HepG2 (cell line): ENCODE results near the gene C2orf78. TPM values are rescaled to one million over a fixed set of nuclear protein-coding genes. Genes with fewer than 3 reads are reported as not detected.

Source experiments
- ATAC-seq: fragments of 200-7000 bp; cut with Tn5 transposase; 3 replicates; pipeline ENCODE4 v1.9.1; 2020; ENCODE audit warnings: mild to moderate bottlenecking, moderate library complexity
- BruUV-seq: library from RNA; stranded (reverse); fragments of 400-500 nt; replicated peaks from 2 replicates; lab custom pipeline; 2021; lab: Mats Ljungman, UMichigan
- CTCF ChIA-PET: fragments of 300-600 bp; formaldehyde crosslinking; extraction: SDS; loops from one replicate; lab custom pipeline; 2021; ENCODE audit warnings: low total read pairs, inconsistent platforms, low intra/inter-chr PET ratio; lab: Yijun Ruan, JAX
- POLR2A ChIA-PET: fragments of 350-600 bp; sonication (Branson Sonifier 250); formaldehyde crosslinking; loops from one replicate; lab custom pipeline; 2020; ENCODE audit warnings: antibody characterized with exemption, inconsistent platforms; lab: Yijun Ruan, JAX
- DNase-seq: peaks from one replicate; pipeline ENCODE4 v3.0.0-alpha.2; 2015; ENCODE audit warnings: low spot score
- FAIRE-seq: peaks from 3 replicates; lab custom pipeline; 2011; peaks lifted over from hg19 to GRCh38; lab: Jason Lieb, UNC
- H2AFZ ChIP-seq: one replicate; pipeline ENCODE4 v1.6.1; 2011; ENCODE audit warnings: low read length, inconsistent platforms
- H3K27ac ChIP-seq: fragments of 300-600 bp; 3 replicates; pipeline ENCODE4 v1.8.0; 2011; ENCODE audit warnings: mixed run types, mild to moderate bottlenecking, mixed read lengths, low read length, inconsistent platforms; ENCODE audit not compliant: insufficient read depth; ENCODE audit errors: extremely low read length
- H3K27me3 ChIP-seq, 2 experiments: fragments of 200-600 bp in 1 of 2; 2 replicates in 1 of 2; 3 replicates in 1 of 2; pipeline versions ENCODE4 v1.6.0 to v1.8.0; 2011; ENCODE audit warnings: low read length in 2 of 2, mild to moderate bottlenecking in 2 of 2, moderate library complexity in 2 of 2, inconsistent platforms in 1 of 2; ENCODE audit not compliant: insufficient read depth in 2 of 2, control insufficient read depth in 1 of 2
- H3K36me3 ChIP-seq, 2 experiments: fragments of 200-600 bp in 1 of 2; replicated peaks in 1 of 2; 2 replicates in 1 of 2; 3 replicates in 1 of 2; pipeline versions ENCODE4 v1.5.1 to v1.8.0; 2011; ENCODE audit warnings: low read length in 2 of 2, inconsistent platforms in 1 of 2; ENCODE audit not compliant: insufficient read depth in 2 of 2, control insufficient read depth in 1 of 2
- H3K4me1 ChIP-seq: 2 replicates; pipeline ENCODE4 v1.5.1; 2012; ENCODE audit warnings: low read length, inconsistent platforms; ENCODE audit not compliant: insufficient read depth
- H3K4me2 ChIP-seq: 2 replicates; pipeline ENCODE4 v1.6.0; 2011; ENCODE audit warnings: low read depth, low read length, inconsistent platforms
- H3K4me3 ChIP-seq, 3 experiments: fragments of 200-600 bp in 1 of 3; sonication (generic), shearing (Covaris generic) in 1 of 3; replicated peaks in 1 of 3; 2 replicates each; pipeline ENCODE4 v1.5.1; 2011 to 2016; ENCODE audit warnings: low read length in 3 of 3, inconsistent platforms in 2 of 3, low read depth in 2 of 3, mild to moderate bottlenecking in 2 of 3, control low read depth in 1 of 3, mixed read lengths in 1 of 3; ENCODE audit not compliant: insufficient read depth in 1 of 3
- H3K79me2 ChIP-seq: one replicate; pipeline ENCODE4 v1.6.1; 2011; ENCODE audit warnings: low read length, inconsistent platforms; ENCODE audit not compliant: insufficient read depth
- H3K9ac ChIP-seq: 2 replicates; pipeline ENCODE4 v1.6.0; 2011; ENCODE audit warnings: mild to moderate bottlenecking, low read depth, low read length, inconsistent platforms; ENCODE audit not compliant: insufficient read depth
- H3K9me3 ChIP-seq: 2 replicates; pipeline ENCODE4 v1.5.1; 2012; ENCODE audit warnings: mild to moderate bottlenecking, low read length
- H4K20me1 ChIP-seq: 2 replicates; pipeline ENCODE4 v1.6.0; 2011; ENCODE audit warnings: inconsistent platforms, mild to moderate bottlenecking, low read length, moderate library complexity; ENCODE audit not compliant: insufficient read depth
- HNRNPK ChIP-seq: fragments of 200-400 bp; formaldehyde crosslinking; IDR thresholded peaks from 2 replicates; pipeline ENCODE4 v1.6.1; 2018; ENCODE audit warnings: low read length, low read depth, moderate library complexity, mild to moderate bottlenecking; ENCODE audit not compliant: poor library complexity, severe bottlenecking
- WGBS: methylation state at CpG from one replicate; pipeline ENCODE4 v1.1.6; 2017; ENCODE audit warnings: low lambda C conversion rate; 5-methylcytosine and 5-hydroxymethylcytosine counted together
- in situ Hi-C: cut with HindIII; loops from 2 replicates; pipeline ENCODE4 v1.10.0; 2017; ENCODE audit warnings: low pct_unique_long_range_greater_than_20kb; ENCODE audit not compliant: extremely low pct_ligation_motif_present
- intact Hi-C: fragments of 100-400 bp; cut with micrococcal nuclease; formaldehyde crosslinking; loops from one replicate; pipeline ENCODE4 v1.10.0; 2022; ENCODE audit not compliant: unreplicated experiment
- polyA plus RNA-seq, 8 experiments: library from polyadenylated mRNA; depleted of rRNA in 3 of 8; stranded (reverse) in 7 of 8; unstranded in 1 of 8; fragments of >200 nt; fragmentation: Illumina TruSeq in 4 of 8; extraction: Trizol in 4 of 8; gene quantifications; 2 replicates each; pipeline versions ENCODE4 v1.2.1 to v1.2.3, GENCODE V29; 2011 to 2016; ENCODE audit warnings: low read depth in 4 of 8, missing spikeins in 1 of 8, mixed read lengths in 1 of 8; ENCODE audit not compliant: insufficient read depth in 1 of 8
- total RNA-seq, 5 experiments: library from RNA; depleted of rRNA; stranded (reverse); fragments of >200 nt; fragmentation: Illumina TruSeq; extraction: Trizol; gene quantifications; 2 replicates each; pipeline ENCODE4 v1.2.3, GENCODE V29; 2016; ENCODE audit warnings: low read depth in 1 of 5
- TF ChIP-seq, protein P1 (sequence below): sonication (generic); formaldehyde crosslinking; IDR thresholded peaks from 2 replicates; pipeline ENCODE4 v1.4.0; 2020; ENCODE audit warnings: missing genetic modification reagents
- TF ChIP-seq, protein P2 (sequence below): sonication (generic); formaldehyde crosslinking; IDR thresholded peaks from 2 replicates; pipeline ENCODE4 v1.5.0; 2020; ENCODE audit warnings: mild to moderate bottlenecking, missing genetic modification reagents, moderate library complexity

Gene C2orf78
- total and polyA plus RNA-seq, 2 of the 13 experiments (the other 11 are each of a cell fraction or from before 2014, with no cell fraction given), result not detected

DNA sequence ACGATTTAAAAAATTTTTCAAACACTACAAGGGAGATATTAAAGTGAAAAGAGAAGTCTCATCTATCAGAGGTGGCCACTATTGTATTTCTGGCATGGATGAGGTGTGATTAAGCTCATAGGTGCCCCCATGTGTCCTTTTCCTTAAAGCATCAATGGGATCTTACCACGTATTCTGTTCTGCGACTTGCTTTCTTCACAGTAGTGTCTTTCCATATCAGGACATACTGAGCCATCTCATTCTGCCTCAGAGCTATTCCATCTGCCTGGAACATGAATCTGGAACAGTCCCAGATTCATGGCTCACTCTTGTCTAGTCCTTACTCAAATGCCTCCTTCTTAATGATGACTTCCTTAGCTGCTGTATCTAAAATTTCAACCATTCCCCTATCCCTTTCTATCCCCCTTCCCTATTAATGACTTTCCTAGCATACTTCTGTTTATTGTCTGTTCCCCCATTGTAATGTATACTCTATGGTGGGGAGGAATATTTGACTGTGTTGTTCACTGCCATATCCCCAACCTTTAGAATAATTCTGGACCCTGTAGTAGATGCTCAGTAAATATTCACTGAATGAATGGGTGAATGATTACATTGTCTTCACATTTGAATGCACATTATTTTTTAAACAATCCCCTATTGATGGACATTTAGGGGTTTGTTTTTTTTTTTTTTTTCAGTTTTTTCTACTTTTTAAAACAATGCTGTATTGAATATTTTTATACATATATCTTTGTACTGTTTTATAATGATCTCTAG is 55.8 kb downstream of the C2orf78 start:
- DNase-seq, result no peak
- ATAC-seq, result no peak
- BruUV-seq, result no TSS peak
- H3K27me3 ChIP-seq, result no peaks in the 10 kb centered on the region
- no peaks in the 10 kb centered on the region for H3K9me3 ChIP-seq
- no peak overlapping the region for H2AFZ ChIP-seq
- 81% methylated on average over 3 of the region's 3 CpGs for WGBS
- H3K79me2 ChIP-seq, result no peaks in the 10 kb centered on the region
- TF ChIP-seq HNRNPK, result peak; percentile 44
- TF ChIP-seq, protein P1, sequence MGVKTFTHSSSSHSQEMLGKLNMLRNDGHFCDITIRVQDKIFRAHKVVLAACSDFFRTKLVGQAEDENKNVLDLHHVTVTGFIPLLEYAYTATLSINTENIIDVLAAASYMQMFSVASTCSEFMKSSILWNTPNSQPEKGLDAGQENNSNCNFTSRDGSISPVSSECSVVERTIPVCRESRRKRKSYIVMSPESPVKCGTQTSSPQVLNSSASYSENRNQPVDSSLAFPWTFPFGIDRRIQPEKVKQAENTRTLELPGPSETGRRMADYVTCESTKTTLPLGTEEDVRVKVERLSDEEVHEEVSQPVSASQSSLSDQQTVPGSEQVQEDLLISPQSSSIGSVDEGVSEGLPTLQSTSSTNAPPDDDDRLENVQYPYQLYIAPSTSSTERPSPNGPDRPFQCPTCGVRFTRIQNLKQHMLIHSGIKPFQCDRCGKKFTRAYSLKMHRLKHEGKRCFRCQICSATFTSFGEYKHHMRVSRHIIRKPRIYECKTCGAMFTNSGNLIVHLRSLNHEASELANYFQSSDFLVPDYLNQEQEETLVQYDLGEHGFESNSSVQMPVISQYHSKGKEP (CRISPR knock-in tag), result no peak
- TF ChIP-seq, protein P2, sequence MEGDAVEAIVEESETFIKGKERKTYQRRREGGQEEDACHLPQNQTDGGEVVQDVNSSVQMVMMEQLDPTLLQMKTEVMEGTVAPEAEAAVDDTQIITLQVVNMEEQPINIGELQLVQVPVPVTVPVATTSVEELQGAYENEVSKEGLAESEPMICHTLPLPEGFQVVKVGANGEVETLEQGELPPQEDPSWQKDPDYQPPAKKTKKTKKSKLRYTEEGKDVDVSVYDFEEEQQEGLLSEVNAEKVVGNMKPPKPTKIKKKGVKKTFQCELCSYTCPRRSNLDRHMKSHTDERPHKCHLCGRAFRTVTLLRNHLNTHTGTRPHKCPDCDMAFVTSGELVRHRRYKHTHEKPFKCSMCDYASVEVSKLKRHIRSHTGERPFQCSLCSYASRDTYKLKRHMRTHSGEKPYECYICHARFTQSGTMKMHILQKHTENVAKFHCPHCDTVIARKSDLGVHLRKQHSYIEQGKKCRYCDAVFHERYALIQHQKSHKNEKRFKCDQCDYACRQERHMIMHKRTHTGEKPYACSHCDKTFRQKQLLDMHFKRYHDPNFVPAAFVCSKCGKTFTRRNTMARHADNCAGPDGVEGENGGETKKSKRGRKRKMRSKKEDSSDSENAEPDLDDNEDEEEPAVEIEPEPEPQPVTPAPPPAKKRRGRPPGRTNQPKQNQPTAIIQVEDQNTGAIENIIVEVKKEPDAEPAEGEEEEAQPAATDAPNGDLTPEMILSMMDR (CRISPR knock-in tag), result 0 out of 2 replicates have a peak, but pooled peaks have one; percentile 19
- H3K4me1 ChIP-seq, result peaks cover 26% of the 10 kb centered on the region
- no peak overlapping the region for H3K4me2 ChIP-seq
- no peak overlapping the region for H3K4me3 ChIP-seq
- peaks cover 2 to 25% of the 10 kb centered on the region in 2 experiments for H3K36me3 ChIP-seq
- FAIRE-seq, result no peak
- no peak overlapping the region for H3K9ac ChIP-seq
- 0 out of 2 replicates have a peak, but pooled peaks cover 3% of the 10 kb centered on the region for H4K20me1 ChIP-seq
- CTCF ChIA-PET, result interaction anchor here (1.6 kb wide), 1 partner anchor 16 kb away, joined by 4 read pairs; no protein-coding TSS in a partner anchor
- intact Hi-C loops, result no loop called here
- POLR2A ChIA-PET, result interaction anchor here (2.4 kb wide), 1 partner anchor 11 kb away, joined by 15 read pairs; the partner anchor contains the start of gene STAMBP
- in situ Hi-C loops, result loop anchor here (25.0 kb wide), 1 partner anchor 297 kb away; the partner anchor contains the start of gene BOLA3
- H3K27ac ChIP-seq, result no peak overlapping the region
